ENCODE measurements around the gene AP3S1.

AP3S1 gene

GRCh38 chr5:115857057-115857479 is 15.3 kb downstream of the AP3S1 start:
- no peak for TF ChIP-seq CTCF (IDR thresholded peaks at IDR 0.05)

GRCh38 chr5:115857626-115858349 is 16.1 kb downstream of the AP3S1 start:
- TF ChIP-seq CTCF (IDR thresholded peaks at IDR 0.05) = no peak

- TF ChIP-seq CTCF (IDR thresholded peaks at IDR 0.05) = no peak
These were observed 16.7 kb downstream of the AP3S1 start for GRCh38 chr5:115858396-115858795.

GRCh38 chr5:115859378-115859777 is 17.6 kb downstream of the AP3S1 start:
- TF ChIP-seq CTCF (IDR thresholded peaks at IDR 0.05) = no peak

GRCh38 chr5:115869256-115869795 is 27.6 kb downstream of the AP3S1 start:
- no peak for TF ChIP-seq CTCF (IDR thresholded peaks at IDR 0.05)

- TF ChIP-seq CTCF (IDR thresholded peaks at IDR 0.05) = no peak
These were observed 30.7 kb downstream of the AP3S1 start for GRCh38 chr5:115872447-115872846.

GRCh38 chr5:115873392-115873791 is 31.7 kb downstream of the AP3S1 start:
- no peak for TF ChIP-seq CTCF (IDR thresholded peaks at IDR 0.05)

Data from LNCAP (cell line).